B cell (primary cell): Measurements from ENCODE around the gene PLCXD3. TPM values are rescaled to one million over a fixed set of nuclear protein-coding genes. Genes with fewer than 3 reads are reported as not detected.

ENCODE experiments used
- ATAC-seq: fragments of 200-7000 bp; cut with Tn5 transposase; one replicate; pipeline ENCODE4 v1.10.0; 2021; ENCODE audit warnings: low read depth, mild to moderate bottlenecking, moderate number of reproducible peaks, moderate library complexity
- CTCF ChIA-PET: fragments of 350-600 bp; sonication (Branson Sonifier 250); formaldehyde crosslinking; loops from one replicate; lab custom pipeline; 2021; ENCODE audit warnings: antibody characterized with exemption, inconsistent platforms; lab: Charles Lee
- POLR2A ChIA-PET: fragments of 350-600 bp; sonication (Branson Sonifier 250); formaldehyde crosslinking; loops from one replicate; lab custom pipeline; 2021; ENCODE audit warnings: antibody characterized with exemption; lab: Charles Lee
- DNase-seq: peaks from one replicate; pipeline ENCODE4 v3.0.0; 2013
- H2AFZ ChIP-seq: 2 replicates; pipeline ENCODE4 v1.6.1; 2012; ENCODE audit warnings: mild to moderate bottlenecking, low read depth, low read length; ENCODE audit not compliant: insufficient read depth, poor library complexity, severe bottlenecking
- H3K27ac ChIP-seq, 2 donors: 1 replicate in 1 of 2; 2 replicates in 1 of 2; pipeline ENCODE4 v1.5.1; 2012 to 2013; ENCODE audit warnings: low read length in 2 of 2, mild to moderate bottlenecking in 2 of 2, moderate library complexity in 1 of 2
- H3K27me3 ChIP-seq, 4 experiments: fragments of 200-600 bp in 1 of 4; sonication (generic) in 1 of 4; replicated peaks in 1 of 4; 1 replicate in 2 of 4; 2 replicates in 2 of 4; pipeline versions ENCODE4 v1.6.1 to v1.7.0; 2013 to 2016; ENCODE audit warnings: low read length in 3 of 4, mild to moderate bottlenecking in 2 of 4, mixed read lengths in 1 of 4, moderate library complexity in 1 of 4; ENCODE audit not compliant: insufficient read depth in 4 of 4, control insufficient read depth in 3 of 4; ENCODE audit errors: control extremely low read depth in 1 of 4
- H3K36me3 ChIP-seq, 2 experiments: replicated peaks in 1 of 2; 1 replicate in 1 of 2; 2 replicates in 1 of 2; pipeline versions ENCODE4 v1.6.1 to v1.7.1; 2013; ENCODE audit warnings: low read length in 1 of 2; ENCODE audit not compliant: insufficient read depth in 2 of 2, control insufficient read depth in 1 of 2; ENCODE audit errors: control extremely low read depth in 1 of 2, extremely low read depth in 1 of 2
- H3K4me1 ChIP-seq, 2 donors: fragments of 200-600 bp in 1 of 2; sonication (generic) in 1 of 2; 1 replicate in 1 of 2; 2 replicates in 1 of 2; pipeline versions ENCODE4 v1.5.1 to v1.6.1; 2013 to 2017; ENCODE audit warnings: low read length in 2 of 2; ENCODE audit not compliant: control insufficient read depth in 2 of 2, insufficient read depth in 2 of 2
- H3K4me2 ChIP-seq: replicated peaks from 2 replicates; pipeline ENCODE3; 2012; ENCODE audit warnings: mild to moderate bottlenecking, low read depth, low read length; ENCODE audit not compliant: poor library complexity, severe bottlenecking
- H3K4me3 ChIP-seq, 5 experiments: fragments of 200-600 bp in 1 of 5; sonication (generic) in 1 of 5; 1 replicate in 3 of 5; 2 replicates in 2 of 5; pipeline versions ENCODE4 v1.5.1 to v1.7.0; 2011 to 2016; ENCODE audit warnings: low read length in 4 of 5, mild to moderate bottlenecking in 4 of 5, low read depth in 2 of 5, control low read depth in 1 of 5, moderate library complexity in 1 of 5; ENCODE audit not compliant: insufficient read depth in 1 of 5; ENCODE audit errors: control extremely low read depth in 1 of 5, extremely low read depth in 1 of 5
- H3K79me2 ChIP-seq: fragments of 200-600 bp; sonication (generic); one replicate; pipeline ENCODE4 v1.6.0; 2016; ENCODE audit warnings: low read length; ENCODE audit not compliant: control insufficient read depth, insufficient read depth
- H3K9ac ChIP-seq: fragments of 200-600 bp; sonication (generic); 2 replicates; pipeline ENCODE4 v1.6.1; 2017; ENCODE audit warnings: mild to moderate bottlenecking, low read length, moderate library complexity
- H3K9me3 ChIP-seq, 3 donors: one replicate each; pipeline versions ENCODE4 v1.6.1 to v1.7.1; 2013; ENCODE audit warnings: low read length in 2 of 3; ENCODE audit not compliant: control insufficient read depth in 2 of 3, insufficient read depth in 1 of 3; ENCODE audit errors: control extremely low read depth in 1 of 3
- H4K20me1 ChIP-seq: 2 replicates; pipeline ENCODE4 v1.6.0; 2012; ENCODE audit warnings: mild to moderate bottlenecking, low read length; ENCODE audit not compliant: insufficient read depth, control insufficient read depth, poor library complexity, severe bottlenecking
- H3K27ac Mint-ChIP-seq: one replicate; pipeline ENCODE4 v1.8.0; 2021; ENCODE audit warnings: mixed read lengths
- H3K27me3 Mint-ChIP-seq: one replicate; pipeline ENCODE4 v1.8.0; 2021; ENCODE audit warnings: mixed read lengths
- H3K4me1 Mint-ChIP-seq: one replicate; pipeline ENCODE4 v1.8.0; 2021; ENCODE audit warnings: mixed read lengths
- H3K4me3 Mint-ChIP-seq: one replicate; pipeline ENCODE4 v1.8.0; 2021; ENCODE audit warnings: mixed read lengths
- H3K9me3 Mint-ChIP-seq: one replicate; pipeline ENCODE4 v1.8.0; 2022; ENCODE audit warnings: mixed read lengths; ENCODE audit not compliant: insufficient read depth
- CTCF ChIP-seq: fragments of 200-600 bp; IDR thresholded peaks from one replicate; pipeline ENCODE4 v1.8.0; 2022; ENCODE audit warnings: antibody characterized with exemption, mild to moderate bottlenecking
- EZH2 ChIP-seq: IDR thresholded peaks from 2 replicates; pipeline ENCODE4 v1.6.1; 2012; ENCODE audit warnings: borderline replicate concordance, low read depth, mild to moderate bottlenecking, moderate library complexity, low read length; ENCODE audit not compliant: insufficient read depth, poor library complexity, severe bottlenecking
- WGBS: methylation state at CpG from one replicate; pipeline ENCODE4 v1.1.5; 2013; ENCODE audit warnings: missing lambda C conversion rate; ENCODE audit not compliant: insufficient coverage; 5-methylcytosine and 5-hydroxymethylcytosine counted together
- intact Hi-C: fragments of 100-400 bp; cut with micrococcal nuclease; formaldehyde crosslinking; loops from one replicate; pipeline ENCODE4 v1.10.0; 2022
- polyA plus RNA-seq: library from polyadenylated mRNA; depleted of rRNA; stranded (reverse); fragments of >200 nt; gene quantifications from 2 replicates; pipeline ENCODE4 v1.2.3, GENCODE V29; 2012
- total RNA-seq, 2 donors: library from RNA; stranded (reverse); fragments of 120-200 nt in 1 of 2; gene quantifications; 1 replicate in 1 of 2; 2 replicates in 1 of 2; pipeline versions ENCODE4 v1.2.3 to v1.2.4, GENCODE V29; 2013 to 2022

The PLCXD3 gene
- total and polyA plus RNA-seq, 2 donors (not counting 1 experiment from before 2014, with no cell fraction given): not detected

GRCh38 chr5:41524174-41524573, 13.8 kb upstream of the PLCXD3 start:
- TF ChIP-seq EZH2 (no peak), CTCF (no peak)
- H3K4me1 Mint-ChIP-seq: no peaks in the 10 kb centered on the region
- no peaks in the 10 kb centered on the region for H3K27me3 ChIP-seq
- no peaks in the 10 kb centered on the region for H4K20me1 ChIP-seq
- H3K27ac Mint-ChIP-seq: no peak overlapping the region
- H3K27me3 Mint-ChIP-seq: no peaks in the 10 kb centered on the region
- no peak overlapping the region for H3K4me3 Mint-ChIP-seq
- H3K4me2 ChIP-seq: no peak overlapping the region
- no peak overlapping the region for H3K9ac ChIP-seq
- no peaks in the 10 kb centered on the region for H3K9me3 ChIP-seq
- ChIA-PET CTCF (interaction anchor here (1.1 kb wide), 1 partner anchor 14 kb away, joined by 4 read pairs; no protein-coding TSS in a partner anchor), POLR2A (no interaction called here)
- no peaks in the 10 kb centered on the region for H3K79me2 ChIP-seq
- DNase-seq (no peak), ATAC-seq (no peak)
- H3K27ac ChIP-seq: no peak overlapping the region
- H3K36me3 ChIP-seq: no peaks in the 10 kb centered on the region
- intact Hi-C loops: no loop called here
- no peak overlapping the region for H3K4me3 ChIP-seq
- no peak overlapping the region for H2AFZ ChIP-seq
- no peaks in the 10 kb centered on the region for H3K9me3 Mint-ChIP-seq
- no peaks in the 10 kb centered on the region for H3K4me1 ChIP-seq

- POLR2A ChIA-PET: no interaction called here
- H3K4me3 Mint-ChIP-seq: no peak overlapping the region
Measured at GRCh38 chr5:41522193-41522786, 11.9 kb upstream of the PLCXD3 start.

More at GRCh38 chr5:41522193-41522786, 11.9 kb upstream of the PLCXD3 start:
- Histone ChIP-seq H3K9me3 (no peaks in the 10 kb centered on the region), H3K79me2 (no peaks in the 10 kb centered on the region), H3K9ac (no peak overlapping the region), H4K20me1 (no peaks in the 10 kb centered on the region), H2AFZ (no peak overlapping the region), H3K4me2 (no peak overlapping the region), H3K4me1 (no peaks in the 10 kb centered on the region), H3K36me3 (no peaks in the 10 kb centered on the region), H3K27ac (no peak overlapping the region), H3K27me3 (no peaks in the 10 kb centered on the region), H3K4me3 (no peak overlapping the region)
- DNase-seq (no peak), ATAC-seq (no peak)
- H3K27ac Mint-ChIP-seq: no peak overlapping the region
- intact Hi-C loops: no loop called here
- H3K27me3 Mint-ChIP-seq: no peaks in the 10 kb centered on the region
- no peaks in the 10 kb centered on the region for H3K9me3 Mint-ChIP-seq
- no CpG with 5 or more reads among the region's 2 CpGs for WGBS
- TF ChIP-seq EZH2: no peak
- TF ChIP-seq CTCF: no peak
- no peaks in the 10 kb centered on the region for H3K4me1 Mint-ChIP-seq
- CTCF ChIA-PET: no interaction called here
